HT1080 (cell line): ENCODE measurements around the gene CLIC3. TPM values are rescaled to one million over a fixed set of nuclear protein-coding genes. Genes with fewer than 3 reads are reported as not detected.
A peak's percentile ranks its signal among the peaks of the same experiment; 100 is the strongest.

Experiments
- DNase-seq: peaks from one replicate; pipeline ENCODE4 v3.0.0-alpha.2; 2015; ENCODE audit warnings: low read depth
- total RNA-seq: library from RNA; depleted of rRNA; stranded (reverse); fragments of >200 nt; shearing (Covaris generic); gene quantifications from 2 replicates; pipeline ENCODE4 v1.2.3, GENCODE V29; 2014

CLIC3 gene
- total RNA-seq, 1 experiment from 2014 or later, result 1.0 TPM

- DNase-seq, result no peak
Observed at GRCh38 chr9:137031904-137032640, 35.7 kb upstream of the CLIC3 start, which contains the start of gene FUT7. Gene FUT7, minus strand, starts transcription at chr9:137032088. Its CDS starts 97 bp downstream, at chr9:137031991.

GRCh38 chr9:137030538-137031527 lies 34.5 kb upstream of the CLIC3 start:
- no peak for DNase-seq

- no peak for DNase-seq
Observed at GRCh38 chr9:137030006-137030405, 33.6 kb upstream of the CLIC3 start.

GRCh38 chr9:137029058-137029936 lies 32.9 kb upstream of the CLIC3 start:
- peak; percentile 55 for DNase-seq

- DNase-seq, result peak; percentile 37
Observed at GRCh38 chr9:137028263-137029057, 32.1 kb upstream of the CLIC3 start.

- no peak for DNase-seq
Observed at GRCh38 chr9:137027369-137028262, 31.2 kb upstream of the CLIC3 start, which contains the start of gene ABCA2. Gene ABCA2, minus strand, starts transcription at chr9:137028237. Its CDS starts 97 bp downstream, at chr9:137028140.

- DNase-seq, result no peak
Observed at GRCh38 chr9:137026828-137027227, 30.5 kb upstream of the CLIC3 start.

GRCh38 chr9:137026384-137026783 lies 30.0 kb upstream of the CLIC3 start:
- DNase-seq, result no peak

- no peak for DNase-seq
Observed at GRCh38 chr9:137025517-137025966, 29.2 kb upstream of the CLIC3 start.

- DNase-seq, result no peak
Observed at GRCh38 chr9:137023583-137023991, 27.2 kb upstream of the CLIC3 start.

- no peak for DNase-seq
Observed at GRCh38 chr9:137023157-137023556, 26.8 kb upstream of the CLIC3 start.

GRCh38 chr9:137022662-137023008 lies 26.3 kb upstream of the CLIC3 start:
- DNase-seq, result no peak

GRCh38 chr9:137021979-137022661 lies 25.8 kb upstream of the CLIC3 start:
- peak; percentile 75 for DNase-seq

GRCh38 chr9:137021568-137021978 lies 25.2 kb upstream of the CLIC3 start:
- DNase-seq, result no peak

GRCh38 chr9:137020771-137021567 lies 24.6 kb upstream of the CLIC3 start:
- no peak for DNase-seq

GRCh38 chr9:137019891-137020683 lies 23.7 kb upstream of the CLIC3 start:
- no peak for DNase-seq
